Sigmoid colon (tissue), 3 donors: ENCODE results near the gene USP24.

Source experiments
- POLR2A ChIP-seq, 2 donors: fragments of 450-650 bp; IDR thresholded peaks; one replicate each; pipeline ENCODE4 v1.6.1; 2016; ENCODE audit warnings: antibody characterized with exemption in 2 of 2, mild to moderate bottlenecking in 2 of 2, moderate library complexity in 2 of 2
- TF ChIP-seq, protein P1 (sequence below), 4 experiments: fragments of 450-650 bp in 3 of 4; fragments of 200-600 bp in 1 of 4; IDR thresholded peaks; one replicate each; pipeline ENCODE4 v1.5.1; 2016 to 2019; ENCODE audit warnings: antibody characterized with exemption in 4 of 4, mild to moderate bottlenecking in 3 of 4, moderate library complexity in 2 of 4

DNA sequence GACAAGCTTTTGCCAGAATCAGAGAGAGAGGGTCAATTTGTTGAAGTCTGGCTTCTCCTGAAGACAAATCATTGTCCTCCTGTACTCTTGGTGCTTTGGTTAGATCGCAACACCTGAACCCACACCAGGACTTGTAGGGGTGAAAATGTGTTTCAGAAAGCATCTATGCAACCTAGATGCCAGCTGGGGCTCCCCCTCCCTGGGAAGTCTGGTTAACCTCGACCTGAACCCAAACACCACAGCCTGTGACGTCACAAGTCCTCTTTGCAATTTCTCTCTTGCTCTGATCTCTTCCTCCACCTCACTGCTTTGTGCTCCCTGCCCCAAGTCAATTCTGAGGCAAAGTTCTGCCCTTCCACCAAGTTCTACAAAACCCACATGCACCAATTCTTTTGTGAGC lies 42.8 kb upstream of the USP24 start:
- TF ChIP-seq, protein P1, sequence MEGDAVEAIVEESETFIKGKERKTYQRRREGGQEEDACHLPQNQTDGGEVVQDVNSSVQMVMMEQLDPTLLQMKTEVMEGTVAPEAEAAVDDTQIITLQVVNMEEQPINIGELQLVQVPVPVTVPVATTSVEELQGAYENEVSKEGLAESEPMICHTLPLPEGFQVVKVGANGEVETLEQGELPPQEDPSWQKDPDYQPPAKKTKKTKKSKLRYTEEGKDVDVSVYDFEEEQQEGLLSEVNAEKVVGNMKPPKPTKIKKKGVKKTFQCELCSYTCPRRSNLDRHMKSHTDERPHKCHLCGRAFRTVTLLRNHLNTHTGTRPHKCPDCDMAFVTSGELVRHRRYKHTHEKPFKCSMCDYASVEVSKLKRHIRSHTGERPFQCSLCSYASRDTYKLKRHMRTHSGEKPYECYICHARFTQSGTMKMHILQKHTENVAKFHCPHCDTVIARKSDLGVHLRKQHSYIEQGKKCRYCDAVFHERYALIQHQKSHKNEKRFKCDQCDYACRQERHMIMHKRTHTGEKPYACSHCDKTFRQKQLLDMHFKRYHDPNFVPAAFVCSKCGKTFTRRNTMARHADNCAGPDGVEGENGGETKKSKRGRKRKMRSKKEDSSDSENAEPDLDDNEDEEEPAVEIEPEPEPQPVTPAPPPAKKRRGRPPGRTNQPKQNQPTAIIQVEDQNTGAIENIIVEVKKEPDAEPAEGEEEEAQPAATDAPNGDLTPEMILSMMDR (IDR thresholded peaks at IDR 0.05), result no peak
- TF ChIP-seq POLR2A (IDR thresholded peaks at IDR 0.05), result no peak
